Rectal smooth muscle tissue (tissue), 1 donor: ENCODE measurements around the gene VPS52.
"Not testable (repeated sequence)": the region's sequence is repeated elsewhere in the genome, so short reads cannot be mapped to it uniquely, and the experiment has no call there.

Experiments used
- H3K27ac ChIP-seq: one replicate; pipeline ENCODE4 v1.7.0; 2013; ENCODE audit warnings: low read depth, low read length, inconsistent platforms
- H3K27me3 ChIP-seq: one replicate; pipeline ENCODE4 v1.7.0; 2013; ENCODE audit warnings: low read length; ENCODE audit not compliant: control insufficient read depth, insufficient read depth
- H3K36me3 ChIP-seq: one replicate; pipeline ENCODE4 v1.7.0; 2013; ENCODE audit warnings: low read length; ENCODE audit not compliant: control insufficient read depth, insufficient read depth
- H3K4me1 ChIP-seq: one replicate; pipeline ENCODE4 v1.7.0; 2013; ENCODE audit warnings: low read length; ENCODE audit not compliant: control insufficient read depth, insufficient read depth
- H3K4me3 ChIP-seq: one replicate; pipeline ENCODE4 v1.7.0; 2013; ENCODE audit warnings: low read length
- H3K9ac ChIP-seq: one replicate; pipeline ENCODE4 v1.7.0; 2013; ENCODE audit warnings: low read length

VPS52 gene

GRCh38 chr6:33249732-33250630 is 21.7 kb downstream of the VPS52 start:
- Histone ChIP-seq H3K27ac (peak overlapping the region; percentile 88), H3K4me3 (peak overlapping the region; percentile 88), H3K4me1 (peaks cover 12% of the 10 kb centered on the region), H3K9ac (peak overlapping the region; percentile 91), H3K36me3 (no peaks in the 10 kb centered on the region), H3K27me3 (no peaks in the 10 kb centered on the region)

GRCh38 chr6:33248932-33249731 is 22.5 kb downstream of the VPS52 start:
- Histone ChIP-seq H3K36me3 (no peaks in the 10 kb centered on the region), H3K27ac (peak overlapping the region; percentile 91), H3K4me3 (peak overlapping the region; percentile 88), H3K27me3 (no peaks in the 10 kb centered on the region), H3K9ac (peak overlapping the region; percentile 91), H3K4me1 (peaks cover 12% of the 10 kb centered on the region)

- no peaks in the 10 kb centered on the region for H3K36me3 ChIP-seq
- H3K4me1 ChIP-seq: peaks cover 12% of the 10 kb centered on the region
- H3K9ac ChIP-seq: peak overlapping the region; percentile 41
- H3K27me3 ChIP-seq: no peaks in the 10 kb centered on the region
- peak overlapping the region; percentile 76 for H3K4me3 ChIP-seq
- peak overlapping the region; percentile 91 for H3K27ac ChIP-seq
Measured at GRCh38 chr6:33248643-33248931, 23.1 kb downstream of the VPS52 start.

- no peaks in the 10 kb centered on the region for H3K27me3 ChIP-seq
- H3K4me1 ChIP-seq: peaks cover 12% of the 10 kb centered on the region
- H3K27ac ChIP-seq: peak overlapping the region; percentile 91
- H3K9ac ChIP-seq: peak overlapping the region; percentile 41
- peak overlapping the region; percentile 76 for H3K4me3 ChIP-seq
- no peaks in the 10 kb centered on the region for H3K36me3 ChIP-seq
Measured at GRCh38 chr6:33247977-33248642, 23.6 kb downstream of the VPS52 start.

- Histone ChIP-seq H3K4me1 (peaks cover 3% of the 10 kb centered on the region), H3K9ac (no peak overlapping the region), H3K4me3 (no peak overlapping the region), H3K36me3 (no peaks in the 10 kb centered on the region), H3K27me3 (no peaks in the 10 kb centered on the region), H3K27ac (no peak overlapping the region)
Measured at GRCh38 chr6:33243476-33243875, 28.2 kb downstream of the VPS52 start.

- Histone ChIP-seq H3K27ac (no peak overlapping the region), H3K4me1 (no peaks in the 10 kb centered on the region), H3K36me3 (no peaks in the 10 kb centered on the region), H3K9ac (no peak overlapping the region), H3K4me3 (no peak overlapping the region), H3K27me3 (no peaks in the 10 kb centered on the region)
Measured at GRCh38 chr6:33241968-33242367, 29.7 kb downstream of the VPS52 start.

GRCh38 chr6:33237741-33238140 is 33.9 kb downstream of the VPS52 start:
- Histone ChIP-seq H3K9ac (no peak overlapping the region), H3K27ac (no peak overlapping the region), H3K4me1 (no peaks in the 10 kb centered on the region), H3K36me3 (no peaks in the 10 kb centered on the region), H3K4me3 (no peak overlapping the region), H3K27me3 (no peaks in the 10 kb centered on the region)

- Histone ChIP-seq H3K36me3 (no peaks in the 10 kb centered on the region), H3K27ac (no peak overlapping the region), H3K4me1 (no peaks in the 10 kb centered on the region), H3K9ac (no peak overlapping the region), H3K27me3 (no peaks in the 10 kb centered on the region), H3K4me3 (no peak overlapping the region)
Measured at GRCh38 chr6:33236852-33237251, 34.8 kb downstream of the VPS52 start.

GRCh38 chr6:33236328-33236727 is 35.3 kb downstream of the VPS52 start:
- H3K4me1 ChIP-seq: no peaks in the 10 kb centered on the region
- no peak overlapping the region for H3K9ac ChIP-seq
- H3K36me3 ChIP-seq: no peaks in the 10 kb centered on the region
- H3K27me3 ChIP-seq: no peaks in the 10 kb centered on the region
- H3K27ac ChIP-seq: no peak overlapping the region
- no peak overlapping the region for H3K4me3 ChIP-seq

- H3K9ac ChIP-seq: no peak overlapping the region
- no peak overlapping the region for H3K27ac ChIP-seq
- H3K4me1 ChIP-seq: no peaks in the 10 kb centered on the region
- H3K36me3 ChIP-seq: no peaks in the 10 kb centered on the region
- no peak overlapping the region for H3K4me3 ChIP-seq
- no peaks in the 10 kb centered on the region for H3K27me3 ChIP-seq
Measured at GRCh38 chr6:33235221-33235634, 36.4 kb downstream of the VPS52 start.

- not testable (repeated sequence) for H3K4me3 ChIP-seq, H3K9ac ChIP-seq, H3K27ac ChIP-seq, H3K27me3 ChIP-seq, H3K4me1 ChIP-seq, H3K36me3 ChIP-seq
Measured at GRCh38 chr6:33226503-33227120, 45.1 kb downstream of the VPS52 start.

GRCh38 chr6:33217681-33218080 is 54.0 kb downstream of the VPS52 start:
- Histone ChIP-seq H3K4me3 (no peak overlapping the region), H3K27me3 (no peaks in the 10 kb centered on the region), H3K4me1 (peaks cover 3% of the 10 kb centered on the region), H3K36me3 (no peaks in the 10 kb centered on the region), H3K27ac (no peak overlapping the region), H3K9ac (no peak overlapping the region)
